ENCODE data around the gene HPGD.

DNA sequence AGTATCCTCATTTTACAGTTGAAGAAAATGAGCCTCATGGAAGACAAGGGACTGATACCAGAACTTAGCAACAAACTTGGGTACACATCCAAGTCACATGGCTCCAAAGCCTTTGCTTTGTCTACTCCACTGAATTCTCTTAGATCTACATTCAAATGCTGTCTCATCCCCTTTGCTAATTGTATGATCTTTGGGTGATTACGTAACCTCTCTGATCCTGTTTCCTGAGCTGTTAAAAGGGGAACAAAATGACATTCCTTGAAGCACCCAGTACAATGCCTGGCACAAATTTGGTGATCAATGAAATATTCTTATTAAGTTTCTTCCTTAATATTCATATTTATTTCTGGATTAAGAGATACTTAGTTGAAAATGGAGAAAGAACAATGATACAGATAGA lies 5.9 kb upstream of the HPGD start:
- TF ChIP-seq POLR2A (IDR thresholded peaks at IDR 0.05; ENCODE audit: low read length) (no peak), GATA1 (IDR thresholded peaks at IDR 0.05; ENCODE audit: low read depth, low read length) (no peak)

Measured in erythroblast (primary cell).